HG03066 (cell line): Measurements from ENCODE around the gene IL1RAPL1.

Source experiments
- ATAC-seq: cut with Tn5 transposase; IDR thresholded peaks from one replicate; pipeline ENCODE4 v1.9.1; 2021; ENCODE audit warnings: low read depth; ENCODE audit not compliant: unreplicated experiment

IL1RAPL1 gene

GRCh38 chrX:29941287-29941686 is 1354.0 kb downstream of the IL1RAPL1 start:
- no peak for ATAC-seq

DNA sequence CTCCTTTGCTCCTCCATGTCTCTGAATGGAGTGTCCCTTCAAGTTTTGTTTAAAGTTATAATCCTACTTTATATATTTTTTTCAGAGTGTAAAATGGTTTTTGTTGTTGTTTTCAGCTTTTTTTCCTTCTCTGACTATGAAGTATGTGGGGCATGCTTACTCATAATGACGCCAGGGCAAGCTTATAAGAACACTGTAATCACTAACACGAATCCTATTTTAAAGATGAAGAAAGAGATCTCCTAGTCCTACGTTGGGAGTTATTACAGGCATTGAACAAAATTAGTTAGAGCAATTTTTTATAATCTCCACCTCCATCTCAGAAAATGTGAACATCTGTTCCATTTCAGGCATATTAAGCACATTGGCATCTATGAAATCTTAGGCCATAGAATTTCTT is 1360.0 kb downstream of the IL1RAPL1 start:
- no peak for ATAC-seq

DNA sequence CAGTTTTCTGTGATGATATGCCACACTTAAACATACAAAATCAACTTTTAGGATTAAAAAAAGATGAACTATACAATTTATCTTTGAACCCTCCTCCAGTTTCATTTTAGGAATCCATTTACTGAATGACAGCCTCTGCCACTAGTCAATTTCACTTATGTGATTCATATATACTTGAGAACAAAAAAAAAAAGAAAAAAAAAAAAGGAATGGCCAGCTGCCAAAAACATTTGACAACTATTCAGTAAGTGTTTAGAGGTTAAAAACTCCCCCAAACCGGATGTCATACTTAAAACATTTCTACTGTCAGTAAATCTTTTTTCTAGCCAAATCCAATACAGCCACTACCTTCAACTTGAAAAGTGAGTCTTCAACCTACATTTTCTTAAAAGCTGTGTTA is 1361.4 kb downstream of the IL1RAPL1 start:
- ATAC-seq, result no peak

DNA sequence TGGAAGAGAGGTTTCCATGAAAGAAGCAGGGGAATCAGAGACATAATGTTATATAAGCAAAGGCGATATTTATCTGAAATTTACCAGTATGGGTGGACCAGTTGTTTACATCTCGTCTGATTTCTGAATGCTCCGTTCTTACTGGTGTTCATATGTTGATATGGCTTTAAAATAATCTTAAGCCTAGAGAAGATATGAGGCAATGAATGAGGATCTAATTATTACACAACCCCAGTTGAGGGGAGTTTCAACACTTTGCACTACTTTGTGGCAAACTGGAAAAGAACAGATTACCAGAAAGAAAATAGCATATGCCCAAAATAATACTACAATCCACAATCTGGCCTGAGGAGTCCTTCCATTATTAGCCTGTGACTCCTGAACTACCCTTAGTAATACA is 1364.8 kb downstream of the IL1RAPL1 start:
- no peak for ATAC-seq

DNA sequence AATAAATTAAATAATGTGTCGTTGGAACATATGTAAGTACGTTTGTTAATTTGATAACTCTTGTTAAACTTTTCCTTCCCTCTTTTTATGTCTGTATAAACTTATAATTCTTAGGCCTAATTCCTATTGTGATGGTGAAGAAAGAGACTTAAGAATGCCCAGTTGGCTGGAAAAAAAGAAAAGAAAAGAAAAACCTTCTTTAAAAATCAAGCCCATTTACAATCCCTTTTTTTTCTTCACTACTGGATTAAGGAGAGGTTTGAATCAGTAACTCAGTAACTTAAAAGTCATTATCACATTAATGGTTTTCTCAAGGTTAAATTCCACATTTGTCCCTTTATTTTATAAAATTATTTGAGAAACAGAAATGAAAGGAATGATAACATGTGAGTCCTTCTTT is 1374.8 kb downstream of the IL1RAPL1 start:
- ATAC-seq, result no peak

- no peak for ATAC-seq
Measured at GRCh38 chrX:29965634-29966033, 1378.4 kb downstream of the IL1RAPL1 start.

GRCh38 chrX:29992083-29992482 is 1404.8 kb downstream of the IL1RAPL1 start:
- no peak for ATAC-seq

DNA sequence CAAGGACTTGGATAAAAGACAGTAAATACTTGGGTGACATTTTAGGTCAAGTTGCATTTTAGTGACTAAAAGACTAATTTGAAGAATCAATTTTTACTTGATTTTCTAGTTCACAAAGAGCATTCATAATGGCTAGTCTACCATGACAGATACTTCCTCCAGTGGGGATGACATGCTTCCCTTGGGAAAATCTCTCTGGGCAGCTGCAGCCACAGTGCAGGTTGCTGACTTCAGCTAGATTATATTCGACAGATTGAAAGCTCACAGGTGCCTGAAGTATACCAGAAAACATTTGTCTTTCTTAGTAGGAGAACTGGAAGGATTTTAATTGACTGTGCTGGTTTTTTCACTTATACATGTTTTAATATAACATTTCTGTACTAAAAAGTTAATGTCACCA is 1418.6 kb downstream of the IL1RAPL1 start:
- no peak for ATAC-seq
